ENCODE measurements around the gene TRIM72. TPM values are rescaled to one million over a fixed set of nuclear protein-coding genes. Genes with fewer than 3 reads are reported as not detected.

TRIM72 gene
- polyA plus RNA-seq, 1 experiment, result not detected

GRCh38 chr16:31179219-31179746 lies 34.6 kb upstream of the TRIM72 start:
- CTCF ChIA-PET, result interaction anchor here (1.1 to 2.5 kb wide), 4 partner anchors 21 to 294 kb away, joined by 3 to 9 read pairs (median 3); no protein-coding TSS in a partner anchor
- no peak for TF ChIP-seq CTCF (IDR thresholded peaks at IDR 0.05; ENCODE audit: insufficient read depth, low read depth, low read length)
- DNase-seq (ENCODE audit: low read depth), result no peak
- peak overlapping the region; percentile 85 for H3K4me3 ChIP-seq (ENCODE audit: low read depth, low read length)
- POLR2A ChIA-PET, result interaction anchor here (0.6 to 2.1 kb wide), 7 partner anchors 8 to 279 kb away, joined by 3 to 20 read pairs (median 5); partner anchors contain the start of genes ARMC5, KAT8 and PYCARD
- H3K27me3 ChIP-seq (ENCODE audit: control insufficient read depth, insufficient read depth, low read length), result no peaks in the 10 kb centered on the region
- peaks cover 7% of the 10 kb centered on the region for H3K36me3 ChIP-seq (ENCODE audit: control insufficient read depth, insufficient read depth, low read length)

GRCh38 chr16:31179747-31180459 lies 34.0 kb upstream of the TRIM72 start, which contains the start of gene FUS:
FUS (plus strand) TSS chr16:31180139; CDS start chr16:31180215, 76 bp downstream.
- Histone ChIP-seq H3K4me3 (ENCODE audit: low read depth, low read length) (peak within 1 kb of the TSS; percentile 85), H3K36me3 (ENCODE audit: control insufficient read depth, insufficient read depth, low read length) (peaks cover 8% of the 10 kb centered on the region), H3K27me3 (ENCODE audit: control insufficient read depth, insufficient read depth, low read length) (no peaks in the 10 kb centered on the region)
- TF ChIP-seq CTCF (IDR thresholded peaks at IDR 0.05; ENCODE audit: insufficient read depth, low read depth, low read length), result no peak
- ChIA-PET CTCF (interaction anchor here (0.8 to 2.5 kb wide), 5 partner anchors 21 to 309 kb away, joined by 3 to 9 read pairs (median 3); no protein-coding TSS in a partner anchor), POLR2A (interaction anchor here (0.5 to 2.1 kb wide), 13 partner anchors 9 to 689 kb away, joined by 3 to 20 read pairs (median 4); partner anchors contain the start of genes ARMC5, KAT8, PYCARD and ZNF843)
- DNase-seq (ENCODE audit: low read depth), result no peak

GRCh38 chr16:31181102-31181830 lies 32.7 kb upstream of the TRIM72 start:
- DNase-seq (ENCODE audit: low read depth), result no peak
- H3K36me3 ChIP-seq (ENCODE audit: control insufficient read depth, insufficient read depth, low read length), result peaks cover 16% of the 10 kb centered on the region
- no peaks in the 10 kb centered on the region for H3K27me3 ChIP-seq (ENCODE audit: control insufficient read depth, insufficient read depth, low read length)
- H3K4me3 ChIP-seq (ENCODE audit: low read depth, low read length), result peak overlapping the region; percentile 85
- TF ChIP-seq CTCF (IDR thresholded peaks at IDR 0.05; ENCODE audit: insufficient read depth, low read depth, low read length), result no peak
- ChIA-PET CTCF (interaction anchor here (2.5 kb wide), 1 partner anchor 39 kb away, joined by 9 read pairs; no protein-coding TSS in a partner anchor), POLR2A (interaction anchor here (0.8 to 2.1 kb wide), 5 partner anchors 21 to 270 kb away, joined by 3 to 20 read pairs (median 5); partner anchors contain the start of genes KAT8 and PYCARD)

DNA sequence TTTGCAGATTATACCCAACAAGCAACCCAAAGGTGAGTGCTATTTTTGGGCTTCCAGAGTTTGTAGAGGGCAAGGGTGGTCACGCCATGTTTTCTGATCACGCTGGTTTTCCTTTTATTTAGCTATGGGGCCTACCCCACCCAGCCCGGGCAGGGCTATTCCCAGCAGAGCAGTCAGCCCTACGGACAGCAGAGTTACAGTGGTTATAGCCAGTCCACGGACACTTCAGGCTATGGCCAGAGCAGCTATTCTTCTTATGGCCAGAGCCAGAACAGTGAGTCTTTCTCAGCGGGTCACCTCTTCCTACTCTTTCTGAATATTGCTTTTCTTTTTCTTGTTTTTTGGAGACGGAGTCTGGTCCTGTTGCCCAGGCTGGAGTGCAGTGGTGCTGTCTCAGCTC lies 31.5 kb upstream of the TRIM72 start:
- Histone ChIP-seq H3K27me3 (ENCODE audit: control insufficient read depth, insufficient read depth, low read length) (no peaks in the 10 kb centered on the region), H3K36me3 (ENCODE audit: control insufficient read depth, insufficient read depth, low read length) (peaks cover 23% of the 10 kb centered on the region), H3K4me3 (ENCODE audit: low read depth, low read length) (peak overlapping the region; percentile 85)
- DNase-seq (ENCODE audit: low read depth), result no peak
- ChIA-PET POLR2A (interaction anchor here (0.6 kb wide), 1 partner anchor 230 kb away, joined by 3 read pairs; no protein-coding TSS in a partner anchor), CTCF (interaction anchor here (0.6 to 2.1 kb wide), 4 partner anchors 19 to 517 kb away, joined by 3 to 9 read pairs (median 3); no protein-coding TSS in a partner anchor)
- no peak for TF ChIP-seq CTCF (IDR thresholded peaks at IDR 0.05; ENCODE audit: insufficient read depth, low read depth, low read length)

Data from BJ (cell line).